ENCODE results near the gene ABR.

- TF ChIP-seq EZH2phosphoT487 (IDR thresholded peaks at IDR 0.05; ENCODE audit: borderline replicate concordance) (no peak), CTCF (conservative IDR thresholded peaks at IDR 0.05; ENCODE audit: low read length) (no peak)
Measured at GRCh38 chr17:1107083-1107776, 72.6 kb downstream of the ABR start.

All from Loucy (cell line).